Measurements from ENCODE around the gene DGKH.
"Not testable (repeated sequence)": the region's sequence is repeated elsewhere in the genome, so short reads cannot be mapped to it uniquely, and the experiment has no call there.

DGKH gene

DNA sequence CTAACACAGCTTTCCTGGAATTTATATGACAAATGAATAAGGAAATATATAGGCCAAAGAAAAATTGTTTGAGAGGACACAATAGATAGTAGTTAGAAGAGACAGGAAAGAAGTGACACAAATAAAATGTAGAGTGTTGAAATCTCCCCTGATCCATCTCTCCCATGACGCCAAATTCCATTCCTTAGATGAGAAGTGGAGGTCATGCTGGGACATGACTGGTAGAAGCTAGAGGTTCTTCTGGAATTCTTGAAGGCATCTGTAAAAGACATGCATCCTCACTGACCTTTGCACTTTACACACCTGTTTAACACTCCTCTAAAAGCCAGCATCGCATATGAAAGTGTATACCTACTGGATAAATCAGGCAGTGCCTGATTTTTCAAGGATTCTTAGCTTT, 67.8 kb downstream of the DGKH start:
- DNase-seq = peak; percentile 22

DNA sequence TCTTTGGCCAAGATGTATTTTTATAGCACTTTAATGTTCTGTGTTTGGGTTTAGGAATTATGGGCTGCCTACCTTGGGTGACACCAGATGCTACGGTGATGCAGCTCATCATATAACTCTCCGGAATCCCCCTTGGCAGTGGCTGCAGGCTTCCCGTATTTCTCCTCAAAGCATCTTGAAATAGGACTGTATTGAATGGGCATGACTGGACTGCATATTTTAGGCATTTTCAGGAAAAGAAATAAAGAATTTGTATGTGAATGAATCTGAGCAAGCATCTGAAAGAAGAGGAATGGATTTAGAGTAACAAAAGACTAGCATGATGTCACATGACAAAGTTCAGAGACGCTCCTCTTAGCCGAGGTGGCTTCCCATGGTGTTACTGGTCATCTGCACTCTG, 70.6 kb downstream of the DGKH start:
- no peak for DNase-seq

DNA sequence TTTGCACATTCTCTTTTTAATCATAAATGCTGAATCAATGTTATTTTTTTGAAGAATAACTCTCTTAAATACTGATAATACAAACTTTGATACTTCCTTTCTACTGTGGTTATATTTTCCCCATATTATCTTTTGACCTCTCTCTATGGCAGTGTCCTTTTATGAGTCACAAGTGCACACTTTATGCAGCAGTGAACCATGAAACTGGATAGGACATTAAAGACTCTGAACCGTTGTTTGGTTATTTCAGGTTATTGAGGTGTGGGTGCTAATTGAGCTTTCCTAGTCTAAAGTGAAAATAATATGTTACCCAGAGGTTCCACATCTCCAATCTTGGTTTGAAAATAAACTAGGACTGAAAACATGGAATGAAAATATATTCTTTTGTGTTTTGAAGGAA, 71.4 kb downstream of the DGKH start:
- no peak for DNase-seq

DNA sequence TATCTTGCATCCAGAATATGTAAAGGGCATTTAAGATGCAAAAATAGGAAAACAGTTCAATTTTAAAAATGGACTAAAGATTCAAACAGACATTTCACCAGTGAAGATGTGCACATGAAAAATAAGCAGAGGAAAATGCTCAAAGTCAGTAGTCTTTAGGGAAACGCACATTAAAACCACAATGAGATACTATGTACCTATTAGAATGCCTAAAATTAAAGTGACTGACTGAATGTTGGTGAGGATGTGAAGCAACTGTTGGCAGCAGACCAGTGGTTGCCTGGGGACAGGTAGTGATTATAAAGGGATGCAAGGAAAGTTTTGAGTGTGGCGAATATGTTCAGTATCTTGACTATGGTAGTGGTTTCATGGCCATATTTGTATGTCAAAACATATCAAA, 75.2 kb downstream of the DGKH start:
- no peak for DNase-seq

DNA sequence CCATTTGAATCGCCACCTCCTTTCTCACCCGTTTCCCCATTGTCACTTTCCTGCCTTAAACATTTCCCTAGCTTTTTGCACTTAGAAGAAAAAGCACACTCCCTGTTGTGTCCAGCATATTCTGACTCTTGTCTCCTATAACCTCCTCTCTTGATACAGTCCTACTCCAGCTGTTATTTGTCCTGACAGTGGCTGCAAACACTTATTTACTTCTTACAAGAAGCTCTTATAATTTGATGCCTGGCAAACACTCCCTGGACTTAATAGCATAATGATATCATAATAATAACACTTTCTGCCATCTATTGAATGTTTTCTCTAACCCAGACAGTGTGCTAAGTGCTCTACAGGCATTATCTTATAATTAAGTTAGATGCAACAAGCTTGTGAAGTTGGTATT, 76.6 kb downstream of the DGKH start:
- no peak for DNase-seq

DNA sequence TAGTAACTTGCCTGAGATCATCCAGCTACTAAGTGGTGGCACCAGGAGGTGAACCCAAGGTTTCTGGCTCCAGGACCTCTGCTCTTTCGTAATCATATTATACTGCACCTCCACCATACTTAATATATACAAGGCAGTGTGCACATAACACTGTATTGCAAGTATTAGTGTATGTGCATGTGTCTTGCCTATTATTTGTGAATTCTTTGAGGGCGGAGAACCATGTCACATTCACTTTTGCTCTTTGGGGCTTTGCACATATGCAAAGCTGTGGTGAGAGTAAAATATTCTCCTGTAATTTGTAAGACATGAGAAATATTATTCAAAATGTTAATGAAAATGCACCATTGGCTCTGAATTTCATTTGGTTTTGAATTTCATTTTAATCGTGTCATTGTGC, 78.6 kb downstream of the DGKH start:
- no peak for DNase-seq

DNA sequence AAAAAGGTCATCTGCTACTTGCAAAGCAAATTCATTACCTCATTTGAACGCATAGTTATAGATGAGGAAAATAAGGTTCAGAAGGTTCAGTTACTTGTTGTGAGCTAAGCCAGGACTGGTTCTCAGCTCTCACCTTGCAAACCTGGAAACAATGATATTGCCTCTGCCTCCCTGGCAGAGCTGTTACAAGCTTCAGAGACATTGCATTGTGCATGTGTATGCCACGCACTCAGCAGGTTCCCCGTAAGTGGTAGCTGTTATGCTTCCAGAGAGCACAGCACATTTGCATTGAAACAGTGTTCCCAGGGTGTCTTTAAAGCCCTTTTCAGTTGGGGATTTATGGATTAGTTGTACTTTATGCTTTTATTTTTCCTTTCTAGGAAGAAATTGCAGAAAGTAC, 80.6 kb downstream of the DGKH start:
- no peak for DNase-seq

DNA sequence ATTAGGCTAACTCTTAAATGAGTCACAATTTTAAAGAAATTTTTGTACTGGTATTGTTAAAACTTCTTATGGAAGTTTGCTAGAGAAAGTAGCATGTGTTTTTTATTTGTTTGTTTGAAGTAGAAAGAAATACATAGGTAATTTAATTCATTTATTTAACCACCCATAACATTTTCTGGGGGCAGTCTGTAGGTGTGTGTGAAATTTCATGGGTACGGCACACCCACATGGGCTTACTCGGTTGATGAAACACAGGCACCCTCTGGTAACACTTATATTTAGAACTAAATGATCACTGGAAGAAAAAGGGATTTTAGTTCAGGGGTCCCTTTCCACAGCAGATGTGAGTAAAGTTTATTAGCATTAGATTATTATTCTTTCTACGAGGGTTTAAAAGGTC, 88.1 kb downstream of the DGKH start:
- DNase-seq = no peak

DNA sequence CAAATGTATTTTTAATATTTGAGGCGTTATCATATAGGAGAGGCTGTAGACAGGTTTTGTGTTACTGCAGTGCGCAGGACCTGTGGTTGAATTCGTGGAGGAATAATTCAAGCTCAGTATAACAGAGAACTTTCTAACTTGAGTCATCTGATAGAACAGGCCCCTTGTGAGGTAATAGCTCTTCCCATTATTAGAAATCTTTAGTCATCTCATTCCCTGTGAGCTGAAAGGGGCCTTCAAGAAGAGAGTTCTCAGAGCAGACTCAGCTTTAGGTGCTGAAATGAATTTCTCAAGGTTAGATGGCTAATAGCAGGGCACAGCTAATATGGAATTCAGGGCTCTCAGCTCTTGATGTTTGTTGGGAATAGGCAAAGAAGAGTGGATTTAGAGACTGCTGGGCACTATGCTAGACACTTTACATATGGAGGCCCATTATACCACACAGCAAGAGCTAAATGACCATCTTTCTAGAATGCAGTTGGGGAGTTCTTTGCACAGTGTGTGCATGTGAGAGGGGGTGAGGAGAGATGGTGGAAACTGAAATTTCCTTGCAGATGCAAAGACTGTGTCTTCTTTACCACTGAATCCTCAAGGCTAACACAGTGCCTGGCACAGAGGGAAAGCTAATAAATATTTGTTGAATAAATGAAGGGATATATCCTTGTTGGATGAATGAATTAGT, 89.5 kb downstream of the DGKH start:
- DNase-seq = peak; percentile 41

DNA sequence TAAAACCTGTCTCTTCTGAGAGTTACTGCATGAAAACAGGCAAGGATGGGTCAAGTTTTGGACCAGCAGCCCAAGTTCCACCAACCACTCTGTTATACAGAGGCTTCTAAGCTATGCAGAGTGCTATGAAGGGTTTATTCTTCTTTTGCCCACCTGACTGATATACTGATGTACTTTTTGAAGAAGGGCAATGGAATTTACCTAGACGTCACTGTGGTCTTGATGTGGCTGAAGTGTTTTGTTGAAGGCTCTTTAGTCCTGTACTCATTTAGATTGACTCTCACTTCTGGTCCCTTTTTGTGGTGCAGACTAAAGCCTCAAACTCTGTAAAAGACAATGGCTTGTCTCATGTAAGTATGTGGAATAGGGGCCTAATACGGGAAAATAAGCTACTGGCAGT, 92.0 kb downstream of the DGKH start:
- no peak for DNase-seq

DNA sequence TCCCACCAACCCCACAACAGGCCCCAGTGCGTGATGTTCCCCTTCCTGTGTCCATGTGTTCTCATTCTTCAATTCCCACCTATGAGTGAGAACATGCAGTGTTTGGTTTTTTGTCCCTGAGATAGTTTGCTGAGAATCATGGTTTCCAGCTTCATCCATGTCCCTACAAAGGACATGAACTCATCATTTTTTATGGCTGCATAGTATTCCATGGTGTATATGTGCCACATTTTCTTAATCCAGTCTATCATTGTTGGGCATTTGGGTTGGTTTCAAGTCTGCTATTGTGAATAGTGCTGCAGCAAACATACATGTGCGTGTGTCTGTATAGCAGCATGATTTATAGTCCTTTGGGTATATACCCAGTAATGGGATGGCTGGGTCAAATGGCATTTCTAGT, 92.6 kb downstream of the DGKH start:
- DNase-seq = not testable (repeated sequence)

DNA sequence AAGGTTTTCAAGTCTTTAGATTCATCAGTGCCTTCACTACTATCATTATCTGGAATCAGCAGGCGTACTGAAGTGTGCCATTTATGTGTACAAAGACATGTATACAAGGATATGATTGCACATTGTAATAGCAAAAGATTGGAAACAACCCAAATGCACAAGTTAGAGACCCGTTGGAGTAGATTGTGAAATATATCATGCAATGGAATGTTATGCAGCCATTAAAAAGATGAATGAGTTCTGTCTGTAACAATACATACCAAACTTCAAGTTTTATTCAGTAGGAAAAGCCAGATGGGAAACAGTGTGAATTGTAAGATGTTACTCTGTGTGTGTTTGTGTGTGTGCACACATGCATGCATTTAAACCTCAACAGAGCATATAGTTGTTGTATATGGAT, 97.9 kb downstream of the DGKH start:
- peak; percentile 5 for DNase-seq

DNA sequence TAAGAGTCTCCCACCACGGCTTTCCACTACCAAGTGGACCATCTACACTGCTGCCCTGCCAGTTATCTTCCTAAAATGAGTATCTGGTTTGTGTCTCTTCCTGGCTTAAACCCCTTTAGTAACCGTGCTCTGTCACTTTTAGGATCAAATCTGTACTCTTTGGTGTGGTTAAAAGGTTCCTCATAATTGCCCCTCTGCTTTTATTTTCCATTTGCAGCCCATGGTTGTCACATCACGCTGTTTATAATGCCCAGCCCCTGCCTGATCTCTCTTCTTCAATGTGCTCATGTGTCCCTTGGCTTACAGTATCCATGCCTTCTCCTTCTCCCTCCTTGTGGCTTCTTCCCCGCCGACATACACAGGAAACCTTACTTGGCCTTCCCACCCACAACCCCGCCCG, 100.1 kb downstream of the DGKH start:
- DNase-seq = no peak

DNA sequence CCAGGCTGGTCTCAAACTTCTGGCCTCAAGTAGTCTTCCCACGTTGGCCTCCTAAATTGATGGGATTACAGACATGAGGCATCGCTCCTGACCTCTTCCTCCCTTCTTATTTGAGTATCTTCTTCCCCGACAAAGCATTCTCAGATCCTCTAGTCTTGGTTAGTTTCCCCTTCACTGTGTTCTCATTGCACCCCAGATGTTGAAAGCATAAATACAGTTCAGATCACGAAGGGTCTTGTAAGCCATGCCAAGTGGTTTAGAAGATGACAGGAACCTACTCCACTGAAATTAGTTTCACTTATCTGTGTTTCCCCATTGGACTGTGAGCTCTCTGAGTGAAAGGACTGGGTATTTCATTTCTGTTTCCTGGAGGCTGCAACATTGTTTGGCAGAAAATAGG, 100.7 kb downstream of the DGKH start:
- DNase-seq = no peak

DNA sequence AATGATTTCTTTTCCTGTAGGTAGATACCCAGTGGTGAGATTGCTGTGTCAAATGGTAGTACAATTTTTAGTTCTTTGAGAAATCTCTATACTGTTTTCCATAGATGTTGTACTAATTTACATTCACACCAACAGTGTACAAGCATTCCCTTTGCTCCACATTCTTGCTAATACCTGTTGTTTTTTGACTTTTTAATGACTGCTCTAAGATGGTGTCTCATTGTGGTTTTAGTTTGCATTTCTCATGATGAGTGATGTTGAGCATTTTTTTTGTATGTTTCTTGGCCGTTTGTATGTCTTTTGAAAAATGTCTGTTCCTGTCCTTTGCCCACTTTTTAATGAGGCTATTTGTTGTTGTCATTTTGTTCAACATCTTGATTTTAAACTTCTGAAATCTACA, 103.3 kb downstream of the DGKH start:
- no peak for DNase-seq

DNA sequence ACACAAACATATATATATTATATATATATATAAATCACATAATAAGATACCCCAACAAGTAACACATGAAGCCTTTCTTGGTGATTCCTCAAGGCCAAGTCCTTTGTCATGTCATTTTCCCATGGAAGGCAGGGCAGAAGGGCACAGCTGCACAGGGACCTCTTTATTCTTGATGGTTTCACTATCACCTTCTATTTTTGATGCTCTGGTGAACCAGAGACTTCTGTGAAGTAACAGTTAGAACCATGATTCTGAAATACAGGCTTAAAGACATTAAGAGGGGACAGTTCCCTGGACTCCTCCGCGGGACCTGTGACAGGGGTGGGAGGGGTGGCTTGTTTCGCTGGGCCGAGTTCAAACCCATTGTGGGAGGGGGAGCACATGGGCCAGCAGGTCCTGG, 104.0 kb downstream of the DGKH start:
- DNase-seq = no peak

DNA sequence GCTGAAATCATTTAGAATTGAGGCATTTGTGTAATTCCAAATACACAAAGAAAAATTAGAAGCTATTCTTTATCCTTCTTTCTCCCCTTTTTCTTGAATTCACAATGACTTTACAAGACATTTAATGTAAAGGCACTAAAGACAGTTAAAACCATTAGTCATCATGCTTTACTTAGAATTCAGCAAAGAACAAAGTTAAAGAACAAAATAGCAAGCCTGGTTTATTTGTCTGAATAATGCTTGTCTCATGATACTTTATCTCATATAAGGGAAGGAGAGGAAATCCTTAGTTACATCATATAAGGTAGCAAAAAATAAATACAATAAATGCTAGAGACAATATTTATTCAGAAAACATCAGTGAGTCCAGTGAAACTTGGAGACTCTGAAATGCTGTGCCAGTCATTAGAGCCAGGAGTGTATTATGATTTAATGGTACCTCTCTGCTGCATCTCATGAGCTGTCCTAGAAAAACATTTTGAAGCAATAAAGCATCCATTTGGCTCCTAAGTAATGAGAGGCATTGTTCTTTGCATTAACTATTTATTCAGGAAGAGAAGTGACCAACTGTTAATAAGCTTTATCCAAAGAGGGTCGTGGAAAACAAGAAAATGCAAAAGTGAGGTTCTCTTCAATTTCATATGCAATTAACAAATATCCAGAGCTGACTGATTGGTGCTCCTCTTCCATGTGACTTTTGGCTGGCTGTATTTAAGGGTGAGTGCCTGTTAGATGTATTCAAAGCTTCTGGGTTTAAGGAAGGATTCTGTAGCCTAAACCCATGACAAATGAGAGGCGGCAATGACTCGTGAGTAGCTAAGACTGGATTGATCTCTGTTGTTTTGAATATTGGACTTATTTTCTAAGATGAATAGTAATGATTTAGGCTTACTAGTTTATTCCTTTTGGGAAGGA, 105.0 kb downstream of the DGKH start:
- peak; percentile 7 for DNase-seq

DNA sequence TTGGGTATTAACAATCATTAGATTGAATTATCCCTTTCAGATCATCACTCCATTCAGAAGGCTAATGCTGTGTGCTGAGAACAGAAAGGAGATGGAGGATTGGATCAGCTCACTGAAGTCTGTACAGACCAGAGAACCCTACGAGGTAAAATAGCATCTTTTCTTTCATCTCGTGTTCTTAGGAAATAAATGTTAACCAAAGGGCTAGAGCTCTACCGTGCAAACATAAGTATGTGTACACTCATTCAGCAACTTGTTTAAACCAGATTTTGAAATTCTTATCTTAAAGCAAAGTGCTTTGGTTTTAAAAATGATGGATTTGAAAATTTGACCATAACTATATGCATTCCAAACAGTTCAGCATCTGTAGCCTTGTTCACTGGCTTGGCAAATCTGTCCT, 106.8 kb downstream of the DGKH start:
- DNase-seq = no peak

DNA sequence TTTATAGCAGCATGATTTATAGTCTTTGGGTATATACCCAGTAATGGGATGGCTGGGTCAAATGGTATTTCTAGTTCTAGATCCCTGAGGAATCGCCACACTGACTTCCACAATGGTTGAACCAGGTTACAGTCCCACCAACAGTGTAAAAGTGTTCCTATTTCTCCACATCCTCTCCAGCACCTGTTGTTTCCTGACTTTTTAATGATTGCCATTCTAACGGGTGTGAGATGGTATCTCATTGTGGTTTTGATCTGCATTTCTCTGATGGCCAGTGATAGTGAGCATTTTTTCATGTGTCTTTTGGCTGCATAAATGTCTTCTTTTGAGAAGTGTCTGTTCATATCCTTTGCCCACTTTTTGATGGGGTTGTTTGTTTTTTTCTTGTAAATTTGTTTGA, 114.9 kb downstream of the DGKH start:
- not testable (repeated sequence) for DNase-seq

DNA sequence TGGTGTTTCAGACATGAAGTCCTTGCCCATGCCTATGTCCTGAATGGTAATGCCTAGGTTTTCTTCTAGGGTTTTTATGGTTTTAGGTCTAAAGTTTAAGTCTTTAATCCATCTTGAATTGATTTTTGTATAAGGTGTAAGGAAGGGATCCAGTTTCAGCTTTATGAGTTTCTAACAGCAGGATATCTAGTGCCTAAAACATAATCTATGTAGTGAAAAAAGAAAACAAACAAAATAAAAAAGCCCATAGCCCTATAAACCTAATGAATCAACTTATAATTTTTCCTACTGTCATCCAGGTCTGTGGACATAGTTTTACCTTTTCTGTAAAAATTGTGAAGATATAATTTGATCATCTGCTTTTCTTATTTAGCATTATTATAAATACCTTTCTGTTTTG, 115.5 kb downstream of the DGKH start:
- DNase-seq = not testable (repeated sequence)

DNA sequence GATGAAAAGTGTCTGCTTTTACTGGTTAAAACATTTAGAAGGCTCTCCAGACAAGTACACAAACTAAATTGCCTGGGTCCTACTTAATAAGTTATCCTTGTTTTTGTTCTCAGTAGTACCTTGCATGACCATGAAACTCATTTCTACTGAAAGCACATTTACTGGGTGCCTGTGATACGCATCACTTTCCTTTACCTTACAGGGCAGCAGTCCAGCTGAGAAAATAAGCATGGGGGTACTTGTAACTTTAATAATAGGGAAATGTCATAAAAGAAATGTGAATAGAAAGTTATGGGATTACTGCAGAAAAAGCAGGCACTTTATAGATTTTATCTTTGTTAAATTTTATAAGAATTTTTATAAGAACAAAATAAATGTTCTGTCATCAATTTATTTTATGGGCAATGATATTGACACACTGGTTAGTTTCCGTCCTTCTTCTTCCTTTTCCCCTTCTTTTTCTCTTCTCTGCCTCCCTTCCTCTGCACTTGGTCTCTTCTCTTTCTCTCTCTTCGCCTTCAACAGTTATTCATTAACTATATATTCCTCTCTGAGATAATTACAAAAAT, 116.2 kb downstream of the DGKH start:
- DNase-seq = no peak

DNA sequence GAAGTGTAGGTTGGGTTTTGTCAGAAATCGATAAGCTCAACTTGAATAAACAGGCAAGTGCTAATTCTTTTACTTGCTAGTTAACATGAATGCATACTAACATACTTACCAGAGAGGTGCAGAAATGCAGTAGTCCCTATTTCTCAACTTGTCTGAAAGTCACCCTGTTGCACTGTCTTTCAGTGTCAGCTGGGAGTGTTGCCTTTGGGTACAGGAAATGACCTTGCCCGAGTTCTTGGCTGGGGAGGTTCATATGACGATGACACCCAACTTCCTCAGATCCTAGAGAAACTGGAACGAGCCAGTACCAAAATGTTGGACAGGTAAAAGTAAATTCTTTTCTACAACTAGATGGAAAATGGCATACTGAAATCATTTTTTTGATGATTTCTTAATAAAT, 120.0 kb downstream of the DGKH start:
- DNase-seq = no peak

DNA sequence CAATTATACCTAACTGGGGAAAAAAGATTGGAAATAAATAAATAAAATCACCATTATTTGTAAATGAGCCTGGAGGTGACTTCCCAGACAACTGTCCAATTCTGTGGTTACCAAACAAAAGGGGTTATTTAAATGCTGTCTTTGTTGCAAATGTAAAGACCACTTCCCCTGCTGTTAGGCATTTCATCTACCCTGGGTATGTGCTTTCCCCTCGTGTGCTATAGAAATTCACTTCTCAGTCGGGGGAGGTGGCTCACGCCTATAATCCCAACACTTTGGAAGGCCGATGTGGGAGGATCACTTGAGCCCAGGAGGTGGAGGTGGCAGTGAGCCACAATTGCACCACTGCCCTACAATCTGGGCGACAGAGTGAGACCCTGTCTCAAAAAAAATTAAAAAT, 121.6 kb downstream of the DGKH start:
- DNase-seq = no peak

DNA sequence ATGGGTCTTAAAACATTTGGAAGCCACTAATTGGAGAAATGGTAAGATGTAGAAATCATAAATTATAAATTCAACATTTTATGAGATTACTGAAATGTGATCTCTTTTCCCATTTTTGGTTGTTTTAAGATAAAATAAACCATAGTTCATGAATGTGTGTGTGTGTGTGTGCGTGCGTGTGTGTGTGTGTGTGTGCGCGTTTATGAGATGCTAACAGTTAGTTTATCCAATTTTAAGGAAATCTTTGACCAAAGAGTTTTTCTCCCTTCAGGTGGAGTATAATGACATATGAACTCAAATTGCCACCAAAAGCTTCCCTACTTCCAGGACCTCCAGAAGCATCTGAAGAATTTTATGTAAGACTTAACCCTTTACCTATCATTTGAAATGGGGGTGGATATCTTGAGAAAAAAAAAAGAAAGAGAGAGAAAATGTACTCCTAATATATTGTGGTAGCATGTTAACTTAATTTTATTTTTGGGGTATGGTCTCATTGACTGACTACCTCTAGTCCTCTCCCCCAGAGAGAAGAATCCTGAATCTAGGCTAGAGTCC, 125.4 kb downstream of the DGKH start:
- DNase-seq = no peak

Measured in fibroblast of skin of abdomen (primary cell).